GM19395 (cell line): ENCODE data around the gene PPFIBP1.
"Not testable (repeated sequence)": the region's sequence is repeated elsewhere in the genome, so short reads cannot be mapped to it uniquely, and the experiment has no call there.

Experiments
- ATAC-seq: cut with Tn5 transposase; IDR thresholded peaks from one replicate; pipeline ENCODE4 v1.9.1; 2021; ENCODE audit warnings: mild to moderate bottlenecking, moderate library complexity; ENCODE audit not compliant: unreplicated experiment

PPFIBP1 gene

GRCh38 chr12:27561535-27562350, 37.7 kb downstream of the PPFIBP1 start:
- ATAC-seq: no peak

GRCh38 chr12:27564612-27565213, 40.7 kb downstream of the PPFIBP1 start:
- ATAC-seq: no peak

GRCh38 chr12:27566159-27566558, 42.2 kb downstream of the PPFIBP1 start:
- ATAC-seq: no peak

- no peak for ATAC-seq
These were observed 42.6 kb downstream of the PPFIBP1 start for GRCh38 chr12:27566626-27567025.

- no peak for ATAC-seq
These were observed 47.5 kb downstream of the PPFIBP1 start for GRCh38 chr12:27571463-27571862.

- no peak for ATAC-seq
These were observed 48.7 kb downstream of the PPFIBP1 start for GRCh38 chr12:27572486-27573255.

- ATAC-seq: no peak
These were observed 50.0 kb downstream of the PPFIBP1 start for GRCh38 chr12:27573972-27574371.

- no peak for ATAC-seq
These were observed 51.2 kb downstream of the PPFIBP1 start for GRCh38 chr12:27575090-27575761.

GRCh38 chr12:27575762-27576118, 51.7 kb downstream of the PPFIBP1 start:
- ATAC-seq: no peak

GRCh38 chr12:27576667-27577347, 52.8 kb downstream of the PPFIBP1 start:
- no peak for ATAC-seq

GRCh38 chr12:27577688-27578087, 53.7 kb downstream of the PPFIBP1 start:
- ATAC-seq: no peak

GRCh38 chr12:27578689-27579372, 54.8 kb downstream of the PPFIBP1 start:
- ATAC-seq: no peak

GRCh38 chr12:27580561-27581330, 56.7 kb downstream of the PPFIBP1 start:
- no peak for ATAC-seq

GRCh38 chr12:27581331-27581671, 57.3 kb downstream of the PPFIBP1 start:
- ATAC-seq: not testable (repeated sequence)

GRCh38 chr12:27581833-27582232, 57.8 kb downstream of the PPFIBP1 start:
- not testable (repeated sequence) for ATAC-seq

GRCh38 chr12:27582445-27582844, 58.4 kb downstream of the PPFIBP1 start:
- ATAC-seq: not testable (repeated sequence)

GRCh38 chr12:27583057-27583797, 59.2 kb downstream of the PPFIBP1 start:
- ATAC-seq: no peak

GRCh38 chr12:27583981-27584380, 60.0 kb downstream of the PPFIBP1 start:
- ATAC-seq: no peak
